ENCODE results near the gene GAL.

The GAL gene

GRCh38 chr11:68659158-68659921, 25.0 kb upstream of the GAL start:
- Histone ChIP-seq H3K9ac (ENCODE audit: low read depth, low read length) (no peak overlapping the region), H3K36me3 (ENCODE audit: control insufficient read depth, insufficient read depth, low read length) (no peaks in the 10 kb centered on the region), H3K4me1 (ENCODE audit: control insufficient read depth, insufficient read depth, low read length) (no peaks in the 10 kb centered on the region), H3K9me3 (ENCODE audit: control insufficient read depth, insufficient read depth, low read length) (no peaks in the 10 kb centered on the region), H3K27ac (ENCODE audit: low read depth, low read length) (no peak overlapping the region), H3K4me3 (ENCODE audit: low read depth, low read length) (no peak overlapping the region), H3K27me3 (ENCODE audit: control insufficient read depth, insufficient read depth, low read length) (no peaks in the 10 kb centered on the region)

GRCh38 chr11:68660066-68660810, 24.1 kb upstream of the GAL start:
- no peak overlapping the region for H3K4me3 ChIP-seq (ENCODE audit: low read depth, low read length)
- no peak overlapping the region for H3K9ac ChIP-seq (ENCODE audit: low read depth, low read length)
- no peaks in the 10 kb centered on the region for H3K9me3 ChIP-seq (ENCODE audit: control insufficient read depth, insufficient read depth, low read length)
- no peak overlapping the region for H3K27ac ChIP-seq (ENCODE audit: low read depth, low read length)
- no peaks in the 10 kb centered on the region for H3K4me1 ChIP-seq (ENCODE audit: control insufficient read depth, insufficient read depth, low read length)
- H3K27me3 ChIP-seq (ENCODE audit: control insufficient read depth, insufficient read depth, low read length) = no peaks in the 10 kb centered on the region
- no peaks in the 10 kb centered on the region for H3K36me3 ChIP-seq (ENCODE audit: control insufficient read depth, insufficient read depth, low read length)

DNA sequence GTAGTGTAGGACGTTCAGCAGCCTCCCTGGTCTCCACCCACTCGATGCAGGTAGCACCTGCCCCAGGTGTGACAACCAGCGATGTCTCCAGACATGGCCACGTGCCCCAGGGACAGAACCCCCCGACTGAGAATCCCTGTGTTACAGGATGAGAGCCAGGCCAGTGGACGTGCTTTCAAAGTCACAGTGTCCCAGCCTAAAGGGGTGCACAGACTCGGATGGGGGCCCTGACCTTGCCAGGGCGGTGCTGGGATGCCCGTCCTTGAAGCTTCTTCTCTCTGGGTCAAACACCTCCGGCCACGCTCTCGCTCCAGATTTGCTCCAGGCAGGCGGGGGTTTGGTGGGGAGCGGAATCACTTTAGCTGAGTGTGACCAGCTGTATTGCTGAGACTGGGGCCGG, 23.3 kb upstream of the GAL start:
- Histone ChIP-seq H3K9ac (ENCODE audit: low read depth, low read length) (no peak overlapping the region), H3K4me1 (ENCODE audit: control insufficient read depth, insufficient read depth, low read length) (no peaks in the 10 kb centered on the region), H3K9me3 (ENCODE audit: control insufficient read depth, insufficient read depth, low read length) (no peaks in the 10 kb centered on the region), H3K36me3 (ENCODE audit: control insufficient read depth, insufficient read depth, low read length) (no peaks in the 10 kb centered on the region), H3K27ac (ENCODE audit: low read depth, low read length) (no peak overlapping the region), H3K27me3 (ENCODE audit: control insufficient read depth, insufficient read depth, low read length) (no peaks in the 10 kb centered on the region), H3K4me3 (ENCODE audit: low read depth, low read length) (no peak overlapping the region)

GRCh38 chr11:68661697-68662603, 22.4 kb upstream of the GAL start:
- no peaks in the 10 kb centered on the region for H3K27me3 ChIP-seq (ENCODE audit: control insufficient read depth, insufficient read depth, low read length)
- no peak overlapping the region for H3K27ac ChIP-seq (ENCODE audit: low read depth, low read length)
- no peak overlapping the region for H3K9ac ChIP-seq (ENCODE audit: low read depth, low read length)
- H3K36me3 ChIP-seq (ENCODE audit: control insufficient read depth, insufficient read depth, low read length) = no peaks in the 10 kb centered on the region
- H3K4me1 ChIP-seq (ENCODE audit: control insufficient read depth, insufficient read depth, low read length) = no peaks in the 10 kb centered on the region
- H3K4me3 ChIP-seq (ENCODE audit: low read depth, low read length) = no peak overlapping the region
- no peaks in the 10 kb centered on the region for H3K9me3 ChIP-seq (ENCODE audit: control insufficient read depth, insufficient read depth, low read length)

GRCh38 chr11:68663482-68664010, 20.8 kb upstream of the GAL start:
- H3K9me3 ChIP-seq (ENCODE audit: control insufficient read depth, insufficient read depth, low read length) = no peaks in the 10 kb centered on the region
- H3K36me3 ChIP-seq (ENCODE audit: control insufficient read depth, insufficient read depth, low read length) = no peaks in the 10 kb centered on the region
- H3K27me3 ChIP-seq (ENCODE audit: control insufficient read depth, insufficient read depth, low read length) = no peaks in the 10 kb centered on the region
- no peak overlapping the region for H3K4me3 ChIP-seq (ENCODE audit: low read depth, low read length)
- no peak overlapping the region for H3K9ac ChIP-seq (ENCODE audit: low read depth, low read length)
- no peaks in the 10 kb centered on the region for H3K4me1 ChIP-seq (ENCODE audit: control insufficient read depth, insufficient read depth, low read length)
- no peak overlapping the region for H3K27ac ChIP-seq (ENCODE audit: low read depth, low read length)

DNA sequence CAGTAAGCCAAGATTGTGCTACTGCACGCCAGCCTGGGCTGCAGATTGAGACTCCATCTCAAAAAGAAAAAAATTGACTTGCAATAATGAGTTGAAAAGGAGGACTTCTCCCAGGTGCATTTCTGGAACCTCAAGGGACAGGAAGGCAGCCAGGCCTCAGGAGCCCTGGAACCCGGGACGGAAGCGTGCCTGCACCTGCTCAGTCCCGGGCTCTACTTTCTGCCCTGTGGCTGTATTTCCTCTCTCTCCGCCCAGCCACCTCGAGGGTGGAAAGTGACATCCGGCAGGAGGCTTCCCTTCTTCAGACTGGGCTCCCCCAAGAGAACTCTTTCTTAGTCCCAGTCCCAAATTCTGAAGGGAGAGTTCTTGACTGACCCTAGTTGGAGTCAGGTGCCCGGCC, 20.2 kb upstream of the GAL start:
- Histone ChIP-seq H3K4me3 (ENCODE audit: low read depth, low read length) (no peak overlapping the region), H3K9me3 (ENCODE audit: control insufficient read depth, insufficient read depth, low read length) (no peaks in the 10 kb centered on the region), H3K4me1 (ENCODE audit: control insufficient read depth, insufficient read depth, low read length) (no peaks in the 10 kb centered on the region), H3K27me3 (ENCODE audit: control insufficient read depth, insufficient read depth, low read length) (no peaks in the 10 kb centered on the region), H3K36me3 (ENCODE audit: control insufficient read depth, insufficient read depth, low read length) (no peaks in the 10 kb centered on the region), H3K9ac (ENCODE audit: low read depth, low read length) (no peak overlapping the region), H3K27ac (ENCODE audit: low read depth, low read length) (no peak overlapping the region)

- H3K36me3 ChIP-seq (ENCODE audit: control insufficient read depth, insufficient read depth, low read length) = no peaks in the 10 kb centered on the region
- no peaks in the 10 kb centered on the region for H3K9me3 ChIP-seq (ENCODE audit: control insufficient read depth, insufficient read depth, low read length)
- H3K9ac ChIP-seq (ENCODE audit: low read depth, low read length) = no peak overlapping the region
- H3K27ac ChIP-seq (ENCODE audit: low read depth, low read length) = no peak overlapping the region
- H3K4me3 ChIP-seq (ENCODE audit: low read depth, low read length) = no peak overlapping the region
- no peaks in the 10 kb centered on the region for H3K27me3 ChIP-seq (ENCODE audit: control insufficient read depth, insufficient read depth, low read length)
- H3K4me1 ChIP-seq (ENCODE audit: control insufficient read depth, insufficient read depth, low read length) = no peaks in the 10 kb centered on the region
These were observed 19.4 kb upstream of the GAL start for GRCh38 chr11:68664906-68665305.

DNA sequence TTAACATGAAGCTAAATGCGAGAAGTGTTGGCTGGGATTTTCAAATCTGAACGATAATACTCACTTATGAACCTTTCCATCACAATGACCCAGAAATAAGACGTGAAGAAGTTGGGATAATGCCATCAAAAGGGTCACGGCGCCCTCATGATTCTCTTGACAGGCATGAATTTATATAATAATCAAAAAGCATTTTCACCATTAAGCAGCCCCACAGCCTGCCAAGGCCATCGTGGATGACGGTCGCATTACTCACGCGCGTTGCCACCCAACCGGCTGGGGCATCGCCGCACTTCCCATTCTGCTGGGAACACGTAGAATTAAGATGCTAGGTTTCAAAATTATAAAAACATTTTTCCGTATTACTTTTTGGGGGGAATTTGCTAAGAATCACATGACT, 18.9 kb upstream of the GAL start:
- no peaks in the 10 kb centered on the region for H3K4me1 ChIP-seq (ENCODE audit: control insufficient read depth, insufficient read depth, low read length)
- H3K9me3 ChIP-seq (ENCODE audit: control insufficient read depth, insufficient read depth, low read length) = no peaks in the 10 kb centered on the region
- H3K36me3 ChIP-seq (ENCODE audit: control insufficient read depth, insufficient read depth, low read length) = no peaks in the 10 kb centered on the region
- H3K27ac ChIP-seq (ENCODE audit: low read depth, low read length) = no peak overlapping the region
- no peak overlapping the region for H3K4me3 ChIP-seq (ENCODE audit: low read depth, low read length)
- no peaks in the 10 kb centered on the region for H3K27me3 ChIP-seq (ENCODE audit: control insufficient read depth, insufficient read depth, low read length)
- H3K9ac ChIP-seq (ENCODE audit: low read depth, low read length) = no peak overlapping the region

DNA sequence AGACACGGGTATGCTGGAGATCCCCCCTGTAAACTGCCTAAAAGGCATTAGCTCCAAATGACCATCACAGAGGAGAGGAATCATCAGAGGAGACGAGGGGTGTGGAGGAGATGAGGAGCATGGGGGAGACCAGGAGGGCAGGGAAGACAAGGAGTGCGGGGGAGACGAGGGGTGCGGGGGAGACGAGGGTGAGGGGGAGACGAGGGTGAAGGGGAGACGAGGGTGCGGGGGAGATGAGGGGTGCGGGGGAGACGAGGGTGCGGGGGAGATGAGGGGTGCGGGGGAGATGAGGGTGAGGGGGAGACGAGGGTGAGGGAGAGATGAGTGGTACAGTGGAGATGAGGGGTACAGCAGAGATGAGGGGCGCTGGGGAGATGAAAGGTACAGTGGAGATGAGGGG, 17.5 kb upstream of the GAL start:
- no peaks in the 10 kb centered on the region for H3K4me1 ChIP-seq (ENCODE audit: control insufficient read depth, insufficient read depth, low read length)
- H3K27me3 ChIP-seq (ENCODE audit: control insufficient read depth, insufficient read depth, low read length) = no peaks in the 10 kb centered on the region
- H3K4me3 ChIP-seq (ENCODE audit: low read depth, low read length) = no peak overlapping the region
- no peak overlapping the region for H3K27ac ChIP-seq (ENCODE audit: low read depth, low read length)
- no peaks in the 10 kb centered on the region for H3K9me3 ChIP-seq (ENCODE audit: control insufficient read depth, insufficient read depth, low read length)
- no peaks in the 10 kb centered on the region for H3K36me3 ChIP-seq (ENCODE audit: control insufficient read depth, insufficient read depth, low read length)
- no peak overlapping the region for H3K9ac ChIP-seq (ENCODE audit: low read depth, low read length)

- Histone ChIP-seq H3K27ac (ENCODE audit: low read depth, low read length) (no peak overlapping the region), H3K9me3 (ENCODE audit: control insufficient read depth, insufficient read depth, low read length) (no peaks in the 10 kb centered on the region), H3K4me1 (ENCODE audit: control insufficient read depth, insufficient read depth, low read length) (no peaks in the 10 kb centered on the region), H3K36me3 (ENCODE audit: control insufficient read depth, insufficient read depth, low read length) (no peaks in the 10 kb centered on the region), H3K4me3 (ENCODE audit: low read depth, low read length) (no peak overlapping the region), H3K27me3 (ENCODE audit: control insufficient read depth, insufficient read depth, low read length) (no peaks in the 10 kb centered on the region), H3K9ac (ENCODE audit: low read depth, low read length) (no peak overlapping the region)
These were observed 16.5 kb upstream of the GAL start for GRCh38 chr11:68667511-68668500.
